GM23248 (cell line): ENCODE results near the gene TMEM123. TPM values are rescaled to one million over a fixed set of nuclear protein-coding genes. Genes with fewer than 3 reads are reported as not detected.
"Not testable (repeated sequence)": the region's sequence is repeated elsewhere in the genome, so short reads cannot be mapped to it uniquely, and the experiment has no call there.

Experiments used
- DNase-seq: peaks from one replicate; pipeline ENCODE4 v3.0.0-alpha.2; 2015
- H2AFZ ChIP-seq: fragments of 200-600 bp; sonication (generic); 2 replicates; pipeline ENCODE4 v1.6.1; 2016; ENCODE audit warnings: antibody characterized with exemption
- H3F3A ChIP-seq: fragments of 200-600 bp; sonication (generic); 2 replicates; pipeline ENCODE4 v1.6.1; 2016; ENCODE audit warnings: mild to moderate bottlenecking, antibody characterized with exemption, mixed run types; ENCODE audit not compliant: insufficient read depth
- H3K27ac ChIP-seq: fragments of 200-600 bp; sonication (generic); 2 replicates; pipeline ENCODE4 v1.5.1; 2016; ENCODE audit warnings: mild to moderate bottlenecking
- H3K27me3 ChIP-seq: fragments of 200-600 bp; sonication (generic); replicated peaks from 2 replicates; pipeline ENCODE4 v1.6.1; 2016; ENCODE audit warnings: mild to moderate bottlenecking; ENCODE audit not compliant: insufficient read depth
- H3K36me3 ChIP-seq: fragments of 200-600 bp; sonication (generic); 2 replicates; pipeline ENCODE4 v1.6.1; 2016; ENCODE audit warnings: low read depth, mild to moderate bottlenecking
- H3K4me1 ChIP-seq: fragments of 200-600 bp; sonication (generic); 2 replicates; pipeline ENCODE4 v1.6.1; 2016; ENCODE audit warnings: mild to moderate bottlenecking; ENCODE audit not compliant: insufficient read depth
- H3K4me2 ChIP-seq: fragments of 200-600 bp; sonication (generic); one replicate; pipeline ENCODE4 v1.6.1; 2016; ENCODE audit warnings: mild to moderate bottlenecking; ENCODE audit not compliant: unreplicated experiment
- H3K4me3 ChIP-seq: fragments of 200-600 bp; sonication (generic); 2 replicates; pipeline ENCODE4 v1.5.1; 2016; ENCODE audit warnings: mild to moderate bottlenecking
- H3K79me2 ChIP-seq: fragments of 200-600 bp; sonication (generic); 2 replicates; pipeline ENCODE4 v1.6.1; 2016; ENCODE audit warnings: mild to moderate bottlenecking; ENCODE audit not compliant: insufficient read depth
- H3K9ac ChIP-seq: fragments of 200-600 bp; sonication (generic); 2 replicates; pipeline ENCODE4 v1.6.1; 2016; ENCODE audit warnings: mild to moderate bottlenecking
- H3K9me2 ChIP-seq: fragments of 200-600 bp; sonication (generic); 2 replicates; pipeline ENCODE4 v1.6.1; 2016; ENCODE audit warnings: mixed run types, mild to moderate bottlenecking, moderate library complexity; ENCODE audit not compliant: insufficient read depth
- H3K9me3 ChIP-seq: fragments of 200-600 bp; sonication (generic); one replicate; pipeline ENCODE4 v1.6.1; 2017; ENCODE audit warnings: low read depth
- H4K20me1 ChIP-seq: fragments of 200-600 bp; sonication (generic); 2 replicates; pipeline ENCODE4 v1.6.0; 2016; ENCODE audit not compliant: insufficient read depth
- EZH2 ChIP-seq: fragments of 200-600 bp; sonication (generic); IDR thresholded peaks from 2 replicates; pipeline ENCODE4 v1.6.1; 2018; ENCODE audit warnings: antibody characterized with exemption, mild to moderate bottlenecking; ENCODE audit not compliant: insufficient read depth, poor library complexity, severe bottlenecking
- EZH2phosphoT487 ChIP-seq: fragments of 200-600 bp; sonication (generic); IDR thresholded peaks from 2 replicates; pipeline ENCODE4 v1.6.1; 2018; ENCODE audit warnings: antibody characterized with exemption, moderate library complexity, mild to moderate bottlenecking, low read depth; ENCODE audit not compliant: insufficient read depth
- WGBS, 2 experiments: methylation state at CpG; one replicate each; pipeline ENCODE4 v1.1.6; 2015 to 2017; ENCODE audit warnings: low lambda C conversion rate in 2 of 2, low coverage in 1 of 2; ENCODE audit errors: missing lambda C conversion rate in 2 of 2; 5-methylcytosine and 5-hydroxymethylcytosine counted together
- in situ Hi-C: fragments of 300-500 bp; cut with MboI; formaldehyde crosslinking; loops from 2 replicates; pipeline ENCODE4 v1.15.0; 2020
- polyA plus RNA-seq: library from polyadenylated mRNA; unstranded; fragments of >200 nt; fragmentation: Nextera tagmentation; extraction: Ambion mirVana; gene quantifications from 2 replicates; pipeline ENCODE4 v1.2.1, GENCODE V29; 2016
- total RNA-seq: library from RNA; depleted of rRNA; stranded (reverse); fragments of >200 nt; shearing (Covaris generic); gene quantifications from 2 replicates; pipeline ENCODE4 v1.2.3, GENCODE V29; 2014

TMEM123 gene
- total and polyA plus RNA-seq, 2 experiments from 2014 or later: 106 to 113 TPM

- Histone ChIP-seq H3K9me3 (no peaks in the 10 kb centered on the region), H3K27ac (no peak overlapping the region), H3K4me2 (peak overlapping the region; percentile 25), H3F3A (peaks cover 22% of the 10 kb centered on the region), H3K36me3 (no peaks in the 10 kb centered on the region), H3K9me2 (no peaks in the 10 kb centered on the region; the same call in 1 of the 2 replicates), H4K20me1 (no peaks in the 10 kb centered on the region), H2AFZ (no peak overlapping the region), H3K27me3 (no peaks in the 10 kb centered on the region), H3K79me2 (peaks cover 82% of the 10 kb centered on the region), H3K9ac (no peak overlapping the region), H3K4me1 (peaks cover 26% of the 10 kb centered on the region), H3K4me3 (no peak overlapping the region)
- TF ChIP-seq EZH2: no peak
- no peak for TF ChIP-seq EZH2phosphoT487
- WGBS, 2 experiments: 99 to 100% methylated on average over 3 of the region's 3 CpGs
- in situ Hi-C loops: no loop called here
- no peak for DNase-seq
Observed at GRCh38 chr11:102435688-102436087, 16.9 kb downstream of the TMEM123 start.

DNA sequence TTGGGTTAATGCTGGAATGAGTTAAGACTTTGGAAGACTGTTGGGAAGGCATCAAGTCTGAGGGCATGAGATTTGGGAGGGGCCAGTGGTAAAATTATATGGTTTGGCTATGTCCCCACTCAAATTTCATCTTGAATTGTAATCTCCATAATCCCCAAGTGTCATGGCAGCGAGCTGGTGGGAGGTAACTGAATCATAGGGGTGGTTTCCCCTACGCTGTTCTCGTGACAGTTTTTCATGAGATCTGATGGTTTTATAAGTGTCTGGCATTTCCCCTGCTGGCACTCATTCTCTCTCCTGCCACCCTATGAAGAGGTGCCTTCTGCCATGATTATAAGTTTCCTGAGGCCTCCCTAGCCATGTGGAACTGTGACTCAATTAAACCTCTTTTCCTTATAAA lies 19.0 kb downstream of the TMEM123 start:
- H3F3A ChIP-seq: peaks cover 30% of the 10 kb centered on the region
- H3K4me3 ChIP-seq, H3K9me2 ChIP-seq, H3K36me3 ChIP-seq, H3K9ac ChIP-seq, H2AFZ ChIP-seq, H4K20me1 ChIP-seq, DNase-seq, H3K4me2 ChIP-seq, H3K9me3 ChIP-seq, H3K27ac ChIP-seq, H3K27me3 ChIP-seq, in situ Hi-C loops: not testable (repeated sequence)
- WGBS, 2 experiments: 97 to 100% methylated on average over 3 of the region's 3 CpGs
- H3K79me2 ChIP-seq: peaks cover 84% of the 10 kb centered on the region
- H3K4me1 ChIP-seq: peaks cover 34% of the 10 kb centered on the region

DNA sequence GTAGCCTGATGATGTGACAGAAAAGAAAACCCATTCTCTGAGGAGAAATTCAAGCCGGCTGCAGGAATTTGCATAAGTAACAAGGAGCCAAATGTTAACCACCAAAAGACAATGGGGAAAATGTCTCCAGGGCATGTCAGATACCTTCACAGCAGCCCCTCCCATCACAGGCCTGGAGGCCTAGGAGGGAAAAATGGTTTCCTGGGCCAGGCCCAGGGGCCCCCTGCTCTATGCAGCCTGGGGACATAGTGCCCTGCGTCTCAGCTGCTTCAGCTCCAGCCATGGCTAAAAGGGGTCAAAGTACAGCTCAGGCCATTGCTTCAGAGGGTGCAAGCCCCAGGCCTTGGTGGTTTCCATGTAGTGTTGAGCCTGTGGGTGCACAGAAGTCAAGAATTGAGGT lies 20.0 kb downstream of the TMEM123 start:
- 100% methylated on average over 2 of the region's 2 CpGs for WGBS, 2 experiments

GRCh38 chr11:102431404-102431803 lies 21.2 kb downstream of the TMEM123 start:
- peaks cover 85% of the 10 kb centered on the region for H3K79me2 ChIP-seq
- H3K9me2 ChIP-seq: no peaks in the 10 kb centered on the region; the same call in 1 of the 2 replicates
- H4K20me1 ChIP-seq: no peaks in the 10 kb centered on the region
- H3K4me1 ChIP-seq: peaks cover 15% of the 10 kb centered on the region
- peaks cover 20% of the 10 kb centered on the region for H3F3A ChIP-seq
- no peak overlapping the region for H3K4me3 ChIP-seq
- no peak overlapping the region for H3K27ac ChIP-seq
- DNase-seq: no peak
- no peak overlapping the region for H3K4me2 ChIP-seq
- H3K36me3 ChIP-seq: no peaks in the 10 kb centered on the region
- no peaks in the 10 kb centered on the region for H3K27me3 ChIP-seq
- TF ChIP-seq EZH2phosphoT487 (no peak), EZH2 (no peak)
- 96 to 99% methylated on average over 2 of the region's 2 CpGs for WGBS, 2 experiments
- H2AFZ ChIP-seq: no peak overlapping the region
- no peaks in the 10 kb centered on the region for H3K9me3 ChIP-seq
- no peak overlapping the region for H3K9ac ChIP-seq
- in situ Hi-C loops: no loop called here

More for the DNA sequence above, 20.0 kb downstream of the TMEM123 start:
- Histone ChIP-seq H3K79me2 (peaks cover 84% of the 10 kb centered on the region), H3K4me1 (peaks cover 25% of the 10 kb centered on the region), H3F3A (peaks cover 30% of the 10 kb centered on the region)
- H3K36me3 ChIP-seq, in situ Hi-C loops, H3K9me2 ChIP-seq, H3K4me2 ChIP-seq, H2AFZ ChIP-seq, H3K27me3 ChIP-seq, H3K27ac ChIP-seq, H3K4me3 ChIP-seq, H4K20me1 ChIP-seq, H3K9ac ChIP-seq, H3K9me3 ChIP-seq, DNase-seq: not testable (repeated sequence)

DNA sequence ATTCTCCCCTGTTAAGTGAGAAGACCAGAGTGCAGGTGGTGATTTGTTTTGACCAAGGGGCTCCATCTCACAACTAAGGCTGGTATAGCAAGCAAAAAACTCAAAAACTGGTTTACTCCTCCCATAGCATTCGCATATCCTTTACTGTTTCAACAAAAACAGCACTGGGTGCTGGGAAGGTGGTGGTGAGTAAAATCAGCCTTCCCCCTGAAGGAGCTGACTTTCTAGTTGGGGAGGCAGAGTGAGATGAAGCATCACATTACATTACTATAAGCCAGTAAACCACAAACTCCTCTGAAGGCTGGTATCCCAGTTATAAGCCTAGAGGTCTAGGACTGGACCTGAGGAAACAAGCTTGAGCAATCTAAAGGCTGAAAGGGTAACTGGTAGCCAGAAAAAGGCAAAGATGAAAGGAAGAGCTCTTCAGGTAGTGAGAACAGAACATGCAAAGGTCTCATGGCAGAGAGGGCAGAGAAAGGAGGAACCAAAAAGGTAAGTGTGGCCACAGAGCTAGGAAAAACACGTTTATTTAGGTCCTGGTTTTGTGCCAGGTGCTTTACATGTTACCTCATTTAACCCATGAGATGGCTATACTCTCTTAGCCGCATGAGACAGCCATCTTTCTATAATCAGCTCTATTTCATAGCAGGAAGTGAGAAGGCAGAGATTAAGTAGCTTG lies 22.3 kb downstream of the TMEM123 start:
- H4K20me1 ChIP-seq: 0 out of 2 replicates have a peak, but pooled peaks cover 4% of the 10 kb centered on the region
- in situ Hi-C loops: no loop called here

More for the DNA sequence above, 22.3 kb downstream of the TMEM123 start:
- H3K9me2 ChIP-seq: no peaks in the 10 kb centered on the region; the same call in 1 of the 2 replicates
- 63 to 67% methylated on average over 3 of the region's 3 CpGs for WGBS, 2 experiments
- no peak for TF ChIP-seq EZH2
- TF ChIP-seq EZH2phosphoT487: no peak
- no peak overlapping the region for H3K27ac ChIP-seq
- H3F3A ChIP-seq: peaks cover 10% of the 10 kb centered on the region; the same call in 1 of the 2 replicates
- H3K36me3 ChIP-seq: no peaks in the 10 kb centered on the region
- H3K9ac ChIP-seq: no peak overlapping the region
- H3K4me2 ChIP-seq: no peak overlapping the region
- H3K27me3 ChIP-seq: no peaks in the 10 kb centered on the region
- peaks cover 84% of the 10 kb centered on the region for H3K79me2 ChIP-seq
- H3K9me3 ChIP-seq: no peaks in the 10 kb centered on the region
- no peak overlapping the region for H2AFZ ChIP-seq
- peaks cover 9% of the 10 kb centered on the region for H3K4me1 ChIP-seq
- no peak overlapping the region for H3K4me3 ChIP-seq
- peak; percentile 30 for DNase-seq
